IPS DF 6.9 (cell line): ENCODE results near the gene LRRC14B.
"Not testable (repeated sequence)": the region's sequence is repeated elsewhere in the genome, so short reads cannot be mapped to it uniquely, and the experiment has no call there.

Source experiments
- DNase-seq: peaks from one replicate; pipeline ENCODE4 v3.0.0-alpha.2; 2013; ENCODE audit warnings: low read depth, low spot score
- H3K27ac ChIP-seq: one replicate; pipeline ENCODE4 v1.5.1; 2013; ENCODE audit warnings: low read length, control low read depth
- H3K27me3 ChIP-seq: 2 replicates; pipeline ENCODE4 v1.6.1; 2013; ENCODE audit warnings: mild to moderate bottlenecking, low read length; ENCODE audit not compliant: control insufficient read depth, insufficient read depth
- H3K36me3 ChIP-seq: 2 replicates; pipeline ENCODE4 v1.6.1; 2013; ENCODE audit warnings: low read length; ENCODE audit not compliant: control insufficient read depth, insufficient read depth
- H3K4me1 ChIP-seq: 2 replicates; pipeline ENCODE4 v1.6.1; 2013; ENCODE audit warnings: low read length; ENCODE audit not compliant: control insufficient read depth, insufficient read depth
- H3K4me3 ChIP-seq: 2 replicates; pipeline ENCODE4 v1.5.1; 2013; ENCODE audit warnings: mild to moderate bottlenecking, low read length
- H3K9me3 ChIP-seq: 2 replicates; pipeline ENCODE4 v1.6.1; 2013; ENCODE audit warnings: low read length, inconsistent platforms; ENCODE audit not compliant: control insufficient read depth, insufficient read depth
- WGBS: extraction: QIAGEN DNeasy Blood & Tissue Kit; methylation state at CpG from one replicate; pipeline ENCODE4 v1.1.7; 2013; ENCODE audit warnings: mixed read lengths, missing lambda C conversion rate; ENCODE audit not compliant: insufficient read length, insufficient coverage; 5-methylcytosine and 5-hydroxymethylcytosine counted together

The LRRC14B gene

GRCh38 chr5:223791-224190, 32.5 kb downstream of the LRRC14B start:
- Histone ChIP-seq H3K27ac (no peak overlapping the region), H3K27me3 (no peaks in the 10 kb centered on the region), H3K9me3 (no peaks in the 10 kb centered on the region), H3K36me3 (peaks cover 23% of the 10 kb centered on the region), H3K4me1 (peaks cover 1% of the 10 kb centered on the region; the same call in 1 of the 2 replicates), H3K4me3 (no peak overlapping the region)
- WGBS: no CpG with 5 or more reads among the region's 6 CpGs
- no peak for DNase-seq

- no peak for DNase-seq
- no peak overlapping the region for H3K4me3 ChIP-seq
- H3K36me3 ChIP-seq: peaks cover 26% of the 10 kb centered on the region
- WGBS: no CpG with 5 or more reads among the region's 14 CpGs
- no peaks in the 10 kb centered on the region for H3K4me1 ChIP-seq
- no peaks in the 10 kb centered on the region for H3K27me3 ChIP-seq
- H3K9me3 ChIP-seq: no peaks in the 10 kb centered on the region
- no peak overlapping the region for H3K27ac ChIP-seq
Measured at GRCh38 chr5:225334-225733, 34.0 kb downstream of the LRRC14B start.

GRCh38 chr5:227375-227774, 36.1 kb downstream of the LRRC14B start:
- H3K27me3 ChIP-seq: not testable (repeated sequence)
- peaks cover 30% of the 10 kb centered on the region for H3K36me3 ChIP-seq
- WGBS: no CpG with 5 or more reads among the region's 17 CpGs

GRCh38 chr5:228886-229285, 37.6 kb downstream of the LRRC14B start:
- Histone ChIP-seq H3K27me3 (no peaks in the 10 kb centered on the region), H3K4me1 (no peaks in the 10 kb centered on the region), H3K4me3 (no peak overlapping the region), H3K36me3 (peaks cover 33% of the 10 kb centered on the region), H3K9me3 (no peaks in the 10 kb centered on the region), H3K27ac (no peak overlapping the region)
- DNase-seq: no peak
- no CpG with 5 or more reads among the region's 3 CpGs for WGBS

More at GRCh38 chr5:227375-227774, 36.1 kb downstream of the LRRC14B start:
- DNase-seq, H3K4me1 ChIP-seq, H3K4me3 ChIP-seq, H3K9me3 ChIP-seq, H3K27ac ChIP-seq: not testable (repeated sequence)

GRCh38 chr5:230711-231110, 39.4 kb downstream of the LRRC14B start:
- peaks cover 28% of the 10 kb centered on the region; the same call in 1 of the 2 replicates for H3K36me3 ChIP-seq
- no peak for DNase-seq
- no peaks in the 10 kb centered on the region for H3K27me3 ChIP-seq
- no CpG with 5 or more reads among the region's 14 CpGs for WGBS
- H3K27ac ChIP-seq: no peak overlapping the region
- H3K4me3 ChIP-seq: no peak overlapping the region
- H3K9me3 ChIP-seq: no peaks in the 10 kb centered on the region
- H3K4me1 ChIP-seq: no peaks in the 10 kb centered on the region

- no CpG with 5 or more reads among the region's 13 CpGs for WGBS
- peaks cover 28% of the 10 kb centered on the region; the same call in 1 of the 2 replicates for H3K36me3 ChIP-seq
- no peak overlapping the region for H3K27ac ChIP-seq
- H3K9me3 ChIP-seq: no peaks in the 10 kb centered on the region
- H3K27me3 ChIP-seq: no peaks in the 10 kb centered on the region
- H3K4me1 ChIP-seq: no peaks in the 10 kb centered on the region
- DNase-seq: no peak
- H3K4me3 ChIP-seq: no peak overlapping the region
Measured at GRCh38 chr5:231661-232060, 40.4 kb downstream of the LRRC14B start.

GRCh38 chr5:233426-233825, 42.1 kb downstream of the LRRC14B start:
- H3K27ac ChIP-seq, H3K4me1 ChIP-seq, H3K27me3 ChIP-seq, H3K9me3 ChIP-seq, H3K4me3 ChIP-seq, DNase-seq: not testable (repeated sequence)
- H3K36me3 ChIP-seq: peaks cover 20% of the 10 kb centered on the region; the same call in 1 of the 2 replicates
- 100% methylated on average over 1 of the region's 20 CpGs for WGBS

- WGBS: no CpG with 5 or more reads among the region's 8 CpGs
- H3K36me3 ChIP-seq: peaks cover 19% of the 10 kb centered on the region; the same call in 1 of the 2 replicates
Measured at GRCh38 chr5:234450-234849, 43.2 kb downstream of the LRRC14B start.

GRCh38 chr5:235527-235926, 44.2 kb downstream of the LRRC14B start:
- H3K9me3 ChIP-seq, H3K27ac ChIP-seq, H3K27me3 ChIP-seq, H3K4me1 ChIP-seq, H3K4me3 ChIP-seq, DNase-seq: not testable (repeated sequence)
- no CpG with 5 or more reads among the region's 9 CpGs for WGBS
- H3K36me3 ChIP-seq: peaks cover 21% of the 10 kb centered on the region

More at GRCh38 chr5:234450-234849, 43.2 kb downstream of the LRRC14B start:
- H3K4me3 ChIP-seq: no peak overlapping the region
- no peak for DNase-seq
- no peaks in the 10 kb centered on the region for H3K27me3 ChIP-seq
- no peak overlapping the region for H3K27ac ChIP-seq
- no peaks in the 10 kb centered on the region for H3K4me1 ChIP-seq
- no peaks in the 10 kb centered on the region for H3K9me3 ChIP-seq

GRCh38 chr5:237931-238330, 46.6 kb downstream of the LRRC14B start:
- H3K9me3 ChIP-seq, H3K4me3 ChIP-seq, H3K27me3 ChIP-seq, DNase-seq, H3K27ac ChIP-seq, H3K4me1 ChIP-seq: not testable (repeated sequence)
- no CpG with 5 or more reads among the region's 8 CpGs for WGBS
- peaks cover 36% of the 10 kb centered on the region for H3K36me3 ChIP-seq

GRCh38 chr5:240550-240949, 49.3 kb downstream of the LRRC14B start:
- not testable (repeated sequence) for H3K27ac ChIP-seq, DNase-seq, H3K9me3 ChIP-seq, H3K4me3 ChIP-seq, H3K27me3 ChIP-seq, H3K4me1 ChIP-seq
- peaks cover 27% of the 10 kb centered on the region for H3K36me3 ChIP-seq
- WGBS: no CpG with 5 or more reads among the region's 7 CpGs
